Erythroblast (primary cell): ENCODE data around the gene SLC19A1.
"Not testable (repeated sequence)": the region's sequence is repeated elsewhere in the genome, so short reads cannot be mapped to it uniquely, and the experiment has no call there.

Experiments
- DNase-seq, 2 experiments: peaks; one replicate each; lab custom pipeline; 2025; lab: John Stamatoyannopoulos, UW
- GATA1 ChIP-seq: IDR thresholded peaks from 2 replicates; pipeline ENCODE4 v1.6.1; 2011; ENCODE audit warnings: low read depth, mild to moderate bottlenecking, control low read depth, low read length, moderate library complexity
- POLR2A ChIP-seq: IDR thresholded peaks from 2 replicates; pipeline ENCODE4 v1.6.1; 2011; ENCODE audit warnings: mild to moderate bottlenecking, low read length

SLC19A1 gene

DNA sequence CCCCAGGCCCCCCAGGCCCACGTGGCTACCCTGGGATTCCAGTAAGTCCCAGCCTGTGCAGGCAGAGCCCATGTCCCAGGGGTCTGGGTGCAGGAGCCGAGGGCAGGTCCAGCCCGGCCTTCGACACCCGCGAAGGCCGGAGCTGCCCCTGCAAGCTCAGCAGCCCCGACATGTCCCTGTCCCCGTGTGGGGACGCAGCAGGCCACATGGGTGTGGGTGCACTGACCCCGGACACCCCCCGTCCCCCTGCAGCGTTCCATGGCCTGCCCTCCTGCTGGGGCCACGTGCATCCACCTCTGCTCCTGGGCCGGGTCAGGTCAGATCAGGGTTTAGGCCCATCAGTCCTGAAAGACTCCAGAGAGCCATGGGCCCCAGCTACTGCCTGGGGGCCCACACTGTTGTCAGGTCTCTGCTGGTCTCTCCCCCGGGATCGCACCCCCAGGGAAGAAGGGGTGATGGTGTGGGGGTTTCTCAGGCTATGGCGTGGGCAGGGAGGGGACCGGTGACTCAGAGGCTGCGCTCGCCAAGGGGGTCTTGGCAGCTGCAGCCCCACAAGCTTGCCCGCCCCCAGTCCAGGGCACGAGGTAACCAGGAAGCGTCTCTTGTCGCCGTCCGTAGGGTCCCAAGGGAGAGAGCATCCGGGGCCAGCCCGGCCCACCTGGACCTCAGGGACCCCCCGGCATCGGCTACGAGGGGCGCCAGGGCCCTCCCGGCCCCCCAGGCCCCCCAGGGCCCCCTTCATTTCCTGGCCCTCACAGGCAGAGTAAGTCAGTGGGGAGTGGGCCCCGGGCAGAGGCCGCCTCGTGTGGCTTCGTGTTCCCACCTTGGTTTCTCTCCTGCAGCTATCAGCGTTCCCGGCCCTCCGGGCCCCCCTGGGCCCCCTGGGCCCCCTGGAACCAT is 37.5 kb downstream of the SLC19A1 start:
- TF ChIP-seq POLR2A (no peak), GATA1 (no peak)
- no peak for DNase-seq

DNA sequence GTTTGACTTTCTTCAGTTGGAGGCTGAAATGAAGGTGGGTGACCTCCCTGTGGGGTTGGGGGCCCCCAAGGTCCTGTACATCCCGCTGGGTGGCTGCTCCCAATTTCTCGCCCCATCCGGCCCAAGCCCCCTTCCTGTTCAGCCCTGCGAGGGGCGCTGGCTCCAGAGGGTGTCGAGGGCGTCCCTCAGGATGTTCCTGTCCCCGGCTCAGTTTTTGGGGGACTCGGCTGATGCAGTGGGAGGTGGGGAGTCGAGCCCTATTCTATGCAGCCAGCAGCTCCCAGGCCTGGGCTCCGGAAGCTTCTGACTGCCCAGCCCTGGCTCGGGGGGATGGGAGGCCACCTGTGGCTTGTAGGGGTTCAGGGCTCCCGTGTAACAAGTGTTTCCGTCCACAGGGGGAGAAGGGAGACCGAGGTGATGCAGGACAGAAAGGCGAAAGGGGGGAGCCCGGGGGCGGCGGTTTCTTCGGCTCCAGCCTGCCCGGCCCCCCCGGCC is 38.2 kb downstream of the SLC19A1 start:
- TF ChIP-seq POLR2A = no peak
- no peak for TF ChIP-seq GATA1
- no peak for DNase-seq

DNA sequence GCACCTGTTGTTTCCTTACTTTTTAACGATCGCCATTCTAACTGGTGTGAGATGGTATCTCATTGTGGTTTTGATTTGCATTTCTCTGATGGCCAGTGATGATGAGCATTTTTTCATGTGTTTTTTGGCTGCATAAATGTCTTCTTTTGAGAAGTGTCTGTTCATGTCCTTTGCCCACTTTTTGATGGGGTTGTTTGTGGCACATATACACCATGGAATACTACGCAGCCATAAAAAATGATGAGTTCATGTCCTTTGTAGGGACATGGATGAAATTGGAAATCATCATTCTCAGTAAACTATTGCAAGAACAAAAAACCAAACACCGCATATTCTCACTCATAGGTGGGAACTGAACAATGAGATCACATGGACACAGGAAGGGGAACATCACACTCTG is 39.0 kb downstream of the SLC19A1 start:
- DNase-seq = not testable (repeated sequence)

DNA sequence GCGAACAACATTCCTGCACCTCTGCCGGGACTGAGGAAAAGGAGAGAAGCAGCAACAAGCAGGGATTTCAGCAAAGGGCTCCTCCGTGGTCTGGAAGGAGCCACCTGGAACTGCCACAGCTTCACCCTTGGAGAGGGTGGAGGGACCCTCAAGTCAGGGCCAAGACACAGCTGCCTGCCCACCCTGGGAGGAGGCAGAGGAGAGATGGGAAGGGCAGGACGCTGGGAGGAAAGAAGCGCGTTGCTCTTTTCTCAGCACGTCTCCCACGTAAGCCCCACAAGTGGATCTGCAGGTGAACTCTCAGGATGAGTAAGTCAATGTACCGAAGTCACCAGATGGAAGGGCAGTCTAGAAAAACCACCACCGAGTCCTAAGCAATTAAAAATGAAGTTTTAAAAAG is 39.6 kb downstream of the SLC19A1 start:
- DNase-seq = no peak

DNA sequence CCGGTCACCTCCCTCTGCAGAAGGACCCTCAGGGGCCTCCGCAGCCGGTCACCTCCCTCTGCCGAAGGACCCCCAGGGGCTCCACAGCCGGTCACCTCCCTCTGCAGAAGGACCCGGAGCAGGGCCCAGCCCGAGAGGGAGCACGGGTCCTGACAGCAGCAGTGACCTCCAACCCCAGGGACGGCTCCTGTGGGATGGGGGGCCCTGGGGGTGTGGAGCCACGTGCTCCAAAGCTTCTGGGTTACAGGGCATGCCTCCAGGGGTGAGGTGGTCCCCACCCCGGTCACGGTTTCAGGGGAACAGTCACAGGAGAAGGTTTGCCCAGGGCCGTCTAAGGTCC is 40.3 kb downstream of the SLC19A1 start:
- DNase-seq = no peak
- no peak for TF ChIP-seq GATA1
- no peak for TF ChIP-seq POLR2A

More for the DNA sequence above, 39.6 kb downstream of the SLC19A1 start:
- no peak for TF ChIP-seq GATA1
- no peak for TF ChIP-seq POLR2A

DNA sequence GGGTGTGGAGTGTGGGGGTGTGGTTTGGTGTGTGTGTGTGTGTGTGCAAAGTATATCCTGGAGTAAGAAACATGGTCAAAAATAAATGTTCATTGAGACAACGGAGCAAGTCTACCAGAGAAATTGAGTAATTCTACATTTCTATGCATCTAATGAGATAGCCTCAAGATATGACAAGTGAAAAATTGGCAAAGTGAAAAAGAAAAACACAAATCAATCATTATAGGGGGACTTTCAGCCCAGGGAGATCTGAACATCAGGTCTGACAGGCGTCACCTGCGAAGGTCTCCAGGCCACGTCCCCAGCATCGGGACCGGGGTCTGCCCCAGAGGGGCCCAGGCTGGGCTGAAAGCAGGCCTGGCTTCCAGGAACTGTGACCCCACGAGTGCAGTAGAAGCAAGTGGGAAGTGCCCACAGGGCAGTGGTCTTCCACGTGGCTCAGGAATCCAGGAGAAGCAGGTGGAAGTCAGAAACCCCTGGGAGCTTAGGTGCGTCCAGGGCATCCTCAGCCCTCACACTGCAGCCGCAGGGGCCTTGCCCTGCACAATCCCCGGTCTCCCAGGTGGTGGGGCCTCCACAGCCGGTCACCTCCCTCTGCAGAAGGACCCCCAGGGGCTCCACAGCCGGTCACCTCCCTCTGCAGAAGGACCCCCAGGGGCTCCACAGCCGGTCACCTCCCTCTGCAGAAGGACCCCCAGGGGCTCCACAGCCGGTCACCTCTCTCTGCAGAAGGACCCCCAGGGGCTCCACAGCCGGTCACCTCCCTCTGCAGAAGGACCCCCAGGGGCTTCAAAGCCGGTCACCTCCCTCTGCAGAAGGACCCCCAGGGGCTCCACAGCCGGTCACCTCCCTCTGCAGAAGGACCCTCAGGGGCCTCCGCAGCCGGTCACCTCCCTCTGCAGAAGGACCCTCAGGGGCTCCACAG is 40.9 kb downstream of the SLC19A1 start:
- DNase-seq = peak in 1 of 2 experiments; percentile 41

DNA sequence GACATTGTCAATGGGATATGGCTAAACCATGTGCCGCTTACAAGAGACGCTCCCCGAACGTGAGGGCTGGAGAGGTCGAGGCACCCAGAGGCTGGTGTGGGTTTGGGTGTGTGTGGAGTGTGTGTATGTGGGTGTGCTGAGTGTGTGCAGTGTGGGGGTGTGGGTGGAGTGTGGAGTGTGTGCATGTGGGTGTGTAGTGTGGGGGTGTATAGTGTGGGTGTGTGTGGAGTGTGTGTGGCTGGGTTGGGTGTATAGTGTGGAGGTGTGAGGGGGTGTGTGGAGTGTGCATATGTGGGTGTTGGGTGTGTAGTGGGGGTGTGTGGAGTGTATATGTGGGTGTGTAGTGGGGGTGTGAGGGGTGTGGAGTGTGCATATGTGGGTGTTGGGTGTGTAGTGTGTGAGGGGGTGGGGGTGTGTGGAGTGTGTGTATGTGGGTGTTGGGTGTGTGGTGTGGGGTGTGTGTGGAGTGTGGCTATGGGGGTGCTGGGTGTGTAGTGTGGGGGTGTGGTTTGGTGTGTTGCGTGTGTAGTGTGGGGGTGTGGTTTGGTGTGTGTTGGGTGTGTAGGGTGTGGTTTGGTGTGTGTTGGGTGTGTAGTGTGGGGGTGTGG is 42.2 kb downstream of the SLC19A1 start:
- no peak for DNase-seq
- TF ChIP-seq POLR2A (no peak), GATA1 (no peak)

DNA sequence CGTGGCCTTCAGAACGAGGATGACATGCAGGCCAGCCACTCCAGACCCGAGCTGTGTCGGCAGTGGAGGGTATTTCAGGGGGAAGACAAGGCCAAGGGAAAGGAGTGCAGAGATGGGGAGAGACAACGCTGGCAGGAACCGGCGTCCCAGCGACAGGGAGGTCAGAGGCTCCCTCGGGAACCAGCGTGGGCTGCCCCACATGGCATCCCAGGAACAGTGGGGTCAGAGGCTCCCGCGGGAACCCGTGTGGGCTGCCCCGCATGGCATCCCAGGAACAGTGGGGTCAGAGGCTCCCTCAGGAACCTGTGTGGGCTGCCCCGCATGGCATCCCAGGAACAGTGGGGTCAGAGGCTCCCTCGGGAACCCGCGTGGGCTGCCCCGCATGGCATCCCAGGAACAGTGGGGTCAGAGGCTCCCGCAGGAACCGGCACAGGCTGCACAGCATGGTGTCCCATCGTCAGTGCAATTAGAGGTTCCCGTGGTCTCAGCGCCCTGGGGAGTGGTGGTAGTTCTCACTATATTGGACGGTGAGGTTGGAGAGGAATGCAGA is 43.0 kb downstream of the SLC19A1 start:
- TF ChIP-seq POLR2A (no peak), GATA1 (no peak)
- DNase-seq = no peak

DNA sequence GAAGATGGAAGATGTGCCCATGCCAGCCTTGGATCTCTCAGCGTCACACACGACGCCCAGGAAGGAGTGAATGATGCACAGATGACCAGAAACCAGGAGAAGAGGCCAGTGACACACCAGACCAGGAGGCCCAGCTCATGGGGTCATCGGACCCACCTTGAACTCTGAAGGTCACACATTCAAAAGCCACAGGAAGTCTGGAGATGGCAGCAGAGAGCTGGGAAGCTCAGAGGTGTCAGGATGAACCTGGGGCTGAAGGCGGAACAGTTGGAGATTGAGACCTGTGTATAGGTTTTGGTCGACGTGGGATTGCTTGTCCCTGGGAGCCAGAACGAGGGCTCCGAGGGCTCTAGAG is 43.6 kb downstream of the SLC19A1 start:
- TF ChIP-seq POLR2A (no peak), GATA1 (no peak)
- DNase-seq = no peak

DNA sequence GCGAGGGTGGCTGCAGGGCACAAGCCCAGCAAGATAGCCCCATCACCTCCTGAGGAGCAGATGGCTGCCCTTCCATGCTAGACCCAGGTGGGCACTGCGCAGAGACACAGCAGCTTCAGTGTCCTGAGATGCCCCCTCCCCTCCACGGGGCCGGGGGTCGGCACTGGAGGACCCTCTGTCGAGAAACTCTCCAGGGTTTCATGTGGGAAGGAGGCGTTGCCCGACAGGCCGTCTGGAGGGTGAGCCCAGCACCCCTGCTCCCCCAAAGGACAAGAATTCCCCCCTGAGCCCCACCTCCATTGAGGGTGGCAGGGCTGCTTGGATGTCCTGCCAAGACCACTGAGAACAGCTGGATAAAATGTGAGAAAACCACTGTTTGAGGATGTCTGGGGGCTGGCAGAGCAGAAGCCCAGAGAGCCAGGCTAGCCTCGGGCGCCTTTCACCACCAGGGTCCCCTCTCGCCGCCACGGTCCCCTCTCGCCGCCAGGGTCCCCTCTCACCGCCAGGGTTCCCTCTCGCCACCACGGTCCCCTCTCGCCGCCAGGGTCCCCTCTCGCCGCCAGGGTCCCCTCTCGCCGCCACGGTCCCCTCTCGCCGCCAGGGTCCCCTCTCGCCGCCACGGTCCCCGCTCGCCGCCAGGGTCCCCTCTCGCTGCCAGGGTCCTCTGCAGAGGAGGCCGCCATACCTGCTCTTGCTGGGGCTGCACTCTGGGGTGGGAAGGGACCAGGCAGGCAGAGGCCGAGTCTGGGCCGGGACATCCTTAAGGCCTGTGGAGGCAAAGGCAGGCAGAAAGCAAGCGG is 44.2 kb downstream of the SLC19A1 start:
- no peak for DNase-seq
- no peak for TF ChIP-seq GATA1
- TF ChIP-seq POLR2A = no peak

DNA sequence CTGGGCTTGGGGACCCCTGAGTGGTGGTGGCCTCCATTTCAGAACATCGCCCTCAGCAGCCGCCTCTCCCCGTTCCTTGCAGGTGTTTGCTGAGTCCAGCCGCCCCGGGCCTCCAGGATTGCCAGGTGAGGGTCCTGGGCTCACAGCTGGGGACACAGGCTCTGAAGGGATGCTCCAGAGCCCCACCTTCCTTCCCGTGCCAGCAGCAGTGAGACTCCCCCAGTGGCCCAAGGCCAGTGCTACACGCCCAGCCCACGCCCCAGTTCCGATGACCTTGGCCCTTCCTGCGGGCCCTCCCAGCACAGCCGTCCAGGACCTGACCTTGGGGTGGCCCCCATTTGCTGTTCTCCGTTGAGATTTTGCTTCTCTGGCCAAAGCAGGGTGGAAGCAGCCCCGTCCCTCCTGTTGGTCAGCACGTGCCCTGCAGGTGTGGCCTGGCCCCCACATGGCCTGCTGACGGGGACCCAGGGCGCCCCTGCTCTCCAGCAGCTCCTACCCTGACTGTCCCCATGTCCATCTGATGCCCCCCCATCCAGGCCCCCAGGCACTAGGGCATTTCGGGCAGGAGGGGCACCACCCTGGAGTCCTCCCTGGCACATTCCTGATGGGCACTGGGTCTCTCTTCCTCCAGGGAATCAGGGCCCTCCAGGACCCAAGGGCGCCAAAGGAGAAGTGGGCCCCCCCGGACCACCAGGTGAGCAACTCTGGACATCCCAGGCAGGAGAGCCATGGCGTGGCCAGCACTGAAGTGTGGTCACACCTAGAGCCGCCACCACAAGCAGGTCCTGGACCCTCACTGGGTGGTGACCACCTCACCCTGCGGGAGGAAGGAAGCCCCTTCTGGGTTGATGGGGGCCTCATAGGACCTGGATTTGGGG is 45.0 kb downstream of the SLC19A1 start:
- DNase-seq = no peak
- no peak for TF ChIP-seq GATA1
- TF ChIP-seq POLR2A = no peak
